HCT116 (cell line): ENCODE measurements around the gene APOL6. TPM values are rescaled to one million over a fixed set of nuclear protein-coding genes. Genes with fewer than 3 reads are reported as not detected.

ENCODE experiments used
- ATAC-seq: fragments of 200-7000 bp; cut with Tn5 transposase; 2 replicates; pipeline ENCODE4 v1.9.1; 2020; ENCODE audit warnings: mild to moderate bottlenecking, moderate library complexity
- BruUV-seq: library from RNA; stranded (reverse); fragments of 400-500 nt; replicated peaks from 2 replicates; lab custom pipeline; 2021; lab: Mats Ljungman, UMichigan
- CTCF ChIA-PET: fragments of 300-600 bp; sonication (Branson Sonifier 250); formaldehyde crosslinking; loops from one replicate; lab custom pipeline; 2021; ENCODE audit warnings: antibody characterized with exemption; lab: Charles Lee
- POLR2A ChIA-PET: fragments of 300-600, 350-600 bp; sonication (Branson Sonifier 250); formaldehyde crosslinking; loops from one replicate; lab custom pipeline; 2021; ENCODE audit warnings: antibody characterized with exemption; lab: Charles Lee
- RAD21 ChIA-PET, 2 experiments: fragments of 300-600 bp; sonication (Branson Sonifier 250); formaldehyde crosslinking; loops; one replicate each; lab custom pipeline; 2023; ENCODE audit warnings: low total read pairs in 2 of 2; ENCODE audit not compliant: uncharacterized antibody in 2 of 2, unreplicated experiment in 2 of 2, low non-redundant PET in 1 of 2; lab: Charles Lee
- DNase-seq: peaks from one replicate; pipeline ENCODE4 v3.0.0-alpha.2; 2010; ENCODE audit warnings: low read depth, low spot score
- H2AFZ ChIP-seq: fragments of 200-600 bp; shearing (Covaris generic), sonication (generic); 2 replicates; pipeline ENCODE4 v1.6.1; 2017; ENCODE audit warnings: low read depth, mixed run types, mixed read lengths, antibody characterized with exemption, low read length; ENCODE audit not compliant: poor library complexity, severe bottlenecking
- H3K27ac ChIP-seq: 2 replicates; pipeline ENCODE4 v1.5.1; 2012; ENCODE audit warnings: low read depth, low read length
- H3K27me3 ChIP-seq: fragments of 200-600 bp; sonication (generic); 2 replicates; pipeline ENCODE4 v1.6.1; 2016; ENCODE audit warnings: mixed run types, low read length, mixed read lengths; ENCODE audit not compliant: insufficient read depth
- H3K36me3 ChIP-seq, 2 experiments: fragments of 200-500 bp in 1 of 2; fragments of 200-600 bp in 1 of 2; sonication (Bioruptor generic) in 1 of 2; sonication (generic) in 1 of 2; 2 replicates each; pipeline versions ENCODE4 v1.5.1 to v1.6.1; 2014 to 2016; ENCODE audit warnings: low read length in 2 of 2, inconsistent platforms in 1 of 2, mixed read lengths in 1 of 2, mixed run types in 1 of 2; ENCODE audit not compliant: insufficient read depth in 2 of 2, control insufficient read depth in 1 of 2
- H3K4me1 ChIP-seq, 2 experiments: fragments of 200-600 bp in 1 of 2; sonication (generic) in 1 of 2; 2 replicates each; pipeline versions ENCODE4 v1.5.1 to v1.6.1; 2012 to 2017; ENCODE audit warnings: low read length in 2 of 2, inconsistent platforms in 1 of 2, mild to moderate bottlenecking in 1 of 2, mixed read lengths in 1 of 2, mixed run types in 1 of 2, moderate library complexity in 1 of 2; ENCODE audit not compliant: insufficient read depth in 2 of 2, control insufficient read depth in 1 of 2
- H3K4me2 ChIP-seq: fragments of 200-600 bp; sonication (generic); 2 replicates; pipeline ENCODE4 v1.6.1; 2017; ENCODE audit warnings: mixed run types, low read length, mixed read lengths
- H3K4me3 ChIP-seq, 2 experiments: fragments of 200-600 bp in 1 of 2; sonication (generic) in 1 of 2; replicated peaks in 1 of 2; 2 replicates each; pipeline ENCODE4 v1.5.1; 2011 to 2016; ENCODE audit warnings: low read length in 2 of 2, control low read depth in 1 of 2, low read depth in 1 of 2, mild to moderate bottlenecking in 1 of 2, mixed read lengths in 1 of 2, mixed run types in 1 of 2
- H3K79me2 ChIP-seq: fragments of 200-600 bp; sonication (generic); 2 replicates; pipeline ENCODE4 v1.6.1; 2017; ENCODE audit warnings: mild to moderate bottlenecking, mixed run types, low read length, moderate library complexity, mixed read lengths; ENCODE audit not compliant: insufficient read depth
- H3K9ac ChIP-seq: fragments of 200-600 bp; sonication (generic); 2 replicates; pipeline ENCODE4 v1.6.1; 2016; ENCODE audit warnings: low read length, mixed read lengths
- H3K9me2 ChIP-seq: fragments of 200-600 bp; sonication (generic), shearing (Covaris generic); 2 replicates; pipeline ENCODE4 v1.6.1; 2017; ENCODE audit warnings: mixed run types, mild to moderate bottlenecking, moderate library complexity; ENCODE audit not compliant: insufficient read depth
- H3K9me3 ChIP-seq, 2 experiments: fragments of 200-500 bp in 1 of 2; fragments of 200-600 bp in 1 of 2; sonication (Bioruptor generic) in 1 of 2; sonication (generic) in 1 of 2; 2 replicates each; pipeline ENCODE4 v1.6.1; 2014 to 2017; ENCODE audit warnings: low read length in 2 of 2, mixed read lengths in 2 of 2, inconsistent platforms in 1 of 2, low read depth in 1 of 2, mild to moderate bottlenecking in 1 of 2, mixed run types in 1 of 2, moderate library complexity in 1 of 2; ENCODE audit not compliant: control insufficient read depth in 1 of 2, insufficient read depth in 1 of 2
- H4K20me1 ChIP-seq: fragments of 200-600 bp; sonication (generic), shearing (Covaris generic); 2 replicates; pipeline ENCODE4 v1.6.1; 2017; ENCODE audit warnings: mixed run types, mild to moderate bottlenecking, moderate library complexity; ENCODE audit not compliant: insufficient read depth
- CBX3 ChIP-seq: IDR thresholded peaks from 2 replicates; pipeline ENCODE4 v1.6.1; 2012; ENCODE audit warnings: low read depth
- CEBPB ChIP-seq: IDR thresholded peaks from 2 replicates; pipeline ENCODE4 v1.6.1; 2012; ENCODE audit warnings: low read depth
- EGR1 ChIP-seq: IDR thresholded peaks from 2 replicates; pipeline ENCODE4 v1.6.1; 2012; ENCODE audit warnings: low read depth
- ELF1 ChIP-seq: IDR thresholded peaks from 2 replicates; pipeline ENCODE4 v1.6.1; 2012; ENCODE audit warnings: low read depth, borderline replicate concordance
- EZH2 ChIP-seq: fragments of 200-600 bp; sonication (generic); IDR thresholded peaks from 2 replicates; pipeline ENCODE4 v1.6.1; 2017; ENCODE audit warnings: antibody characterized with exemption, mixed run types
- EZH2phosphoT487 ChIP-seq: fragments of 200-600 bp; IDR thresholded peaks from 2 replicates; pipeline ENCODE4 v1.6.1; 2018; ENCODE audit warnings: antibody characterized with exemption, borderline replicate concordance
- FOSL1 ChIP-seq: IDR thresholded peaks from 2 replicates; pipeline ENCODE4 v1.6.1; 2012; ENCODE audit warnings: low read depth
- POLR2A ChIP-seq: IDR thresholded peaks from 2 replicates; pipeline ENCODE4 v1.7.0; 2011; ENCODE audit warnings: borderline replicate concordance; ENCODE audit not compliant: insufficient read depth, insufficient read length; ENCODE audit errors: extremely low read depth
- SP1 ChIP-seq: IDR thresholded peaks from 2 replicates; pipeline ENCODE4 v1.6.1; 2012; ENCODE audit warnings: low read depth
- intact Hi-C: fragments of 100-400 bp; cut with micrococcal nuclease; formaldehyde crosslinking; loops from 2 replicates; pipeline ENCODE4 v1.10.0; 2022
- total RNA-seq: library from RNA; stranded (reverse); gene quantifications from one replicate; pipeline ENCODE4 v1.2.1, GENCODE V29; 2021; ENCODE audit not compliant: unreplicated experiment
- TF ChIP-seq, protein P1 (sequence below), 3 experiments: fragments of 200-600 bp in 1 of 3; sonication (generic) in 1 of 3; IDR thresholded peaks in 2 of 3; conservative IDR thresholded peaks in 1 of 3; 2 replicates each; pipeline ENCODE4 v1.5.1; 2012 to 2017; ENCODE audit warnings: low read depth in 2 of 3, low read length in 2 of 3, antibody characterized with exemption in 1 of 3, borderline replicate concordance in 1 of 3, control low read depth in 1 of 3, mild to moderate bottlenecking in 1 of 3, mixed read lengths in 1 of 3, mixed run types in 1 of 3, moderate library complexity in 1 of 3; ENCODE audit not compliant: insufficient read depth in 1 of 3
- TF ChIP-seq, protein P2 (sequence below): IDR thresholded peaks from 2 replicates; pipeline ENCODE4 v1.6.1; 2011; ENCODE audit warnings: mild to moderate bottlenecking, low read length, moderate library complexity; ENCODE audit not compliant: insufficient replicate concordance; ENCODE audit errors: extremely low read depth

The APOL6 gene
- total RNA-seq, 1 experiment from 2014 or later = 0.84 TPM

DNA sequence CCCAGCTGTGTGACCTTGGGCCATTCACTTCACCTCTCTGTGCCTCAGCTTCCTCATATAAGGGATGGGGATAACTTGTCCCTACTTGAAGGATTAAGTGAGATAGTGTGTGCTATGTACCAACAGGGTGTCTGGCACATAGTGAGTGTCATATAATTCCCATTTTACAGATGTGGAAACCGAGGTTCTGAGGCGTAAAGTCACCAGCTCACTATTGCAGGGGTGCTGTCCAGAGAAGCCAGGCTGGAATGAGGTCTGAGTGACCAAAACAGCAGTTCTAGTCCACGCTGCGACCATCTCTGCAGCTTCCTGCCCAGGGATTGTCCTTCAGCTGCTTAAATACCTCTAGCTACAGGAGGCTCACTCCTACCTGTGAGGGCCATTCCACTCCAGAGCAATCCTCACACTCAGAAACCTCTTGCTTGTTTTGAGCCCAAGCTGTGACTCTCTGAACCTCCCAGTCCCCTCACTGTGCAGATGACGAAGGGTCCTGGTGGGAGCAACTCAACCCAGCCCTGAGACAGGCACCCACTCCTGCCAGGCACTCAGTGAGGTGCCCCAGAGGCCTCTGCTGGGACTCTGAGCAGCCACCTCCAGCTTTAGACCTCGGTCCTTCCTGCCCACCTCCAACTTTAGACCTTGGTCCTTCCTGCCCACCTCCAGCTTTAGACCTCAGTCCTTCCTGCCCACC is 36.9 kb upstream of the APOL6 start (continued):
- TF ChIP-seq, protein P1, sequence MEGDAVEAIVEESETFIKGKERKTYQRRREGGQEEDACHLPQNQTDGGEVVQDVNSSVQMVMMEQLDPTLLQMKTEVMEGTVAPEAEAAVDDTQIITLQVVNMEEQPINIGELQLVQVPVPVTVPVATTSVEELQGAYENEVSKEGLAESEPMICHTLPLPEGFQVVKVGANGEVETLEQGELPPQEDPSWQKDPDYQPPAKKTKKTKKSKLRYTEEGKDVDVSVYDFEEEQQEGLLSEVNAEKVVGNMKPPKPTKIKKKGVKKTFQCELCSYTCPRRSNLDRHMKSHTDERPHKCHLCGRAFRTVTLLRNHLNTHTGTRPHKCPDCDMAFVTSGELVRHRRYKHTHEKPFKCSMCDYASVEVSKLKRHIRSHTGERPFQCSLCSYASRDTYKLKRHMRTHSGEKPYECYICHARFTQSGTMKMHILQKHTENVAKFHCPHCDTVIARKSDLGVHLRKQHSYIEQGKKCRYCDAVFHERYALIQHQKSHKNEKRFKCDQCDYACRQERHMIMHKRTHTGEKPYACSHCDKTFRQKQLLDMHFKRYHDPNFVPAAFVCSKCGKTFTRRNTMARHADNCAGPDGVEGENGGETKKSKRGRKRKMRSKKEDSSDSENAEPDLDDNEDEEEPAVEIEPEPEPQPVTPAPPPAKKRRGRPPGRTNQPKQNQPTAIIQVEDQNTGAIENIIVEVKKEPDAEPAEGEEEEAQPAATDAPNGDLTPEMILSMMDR (IDR thresholded peaks at IDR 0.05 in 2 of 3, conservative IDR thresholded peaks at IDR 0.05 in 1 of 3; ENCODE audit: borderline replicate concordance in 1 of 3, insufficient read depth in 1 of 3, low read depth in 2 of 3, low read length in 2 of 3) = no peak
- TF ChIP-seq CEBPB = no peak
- TF ChIP-seq ELF1 = no peak
- TF ChIP-seq EZH2 = no peak
- no peak for TF ChIP-seq EGR1

DNA sequence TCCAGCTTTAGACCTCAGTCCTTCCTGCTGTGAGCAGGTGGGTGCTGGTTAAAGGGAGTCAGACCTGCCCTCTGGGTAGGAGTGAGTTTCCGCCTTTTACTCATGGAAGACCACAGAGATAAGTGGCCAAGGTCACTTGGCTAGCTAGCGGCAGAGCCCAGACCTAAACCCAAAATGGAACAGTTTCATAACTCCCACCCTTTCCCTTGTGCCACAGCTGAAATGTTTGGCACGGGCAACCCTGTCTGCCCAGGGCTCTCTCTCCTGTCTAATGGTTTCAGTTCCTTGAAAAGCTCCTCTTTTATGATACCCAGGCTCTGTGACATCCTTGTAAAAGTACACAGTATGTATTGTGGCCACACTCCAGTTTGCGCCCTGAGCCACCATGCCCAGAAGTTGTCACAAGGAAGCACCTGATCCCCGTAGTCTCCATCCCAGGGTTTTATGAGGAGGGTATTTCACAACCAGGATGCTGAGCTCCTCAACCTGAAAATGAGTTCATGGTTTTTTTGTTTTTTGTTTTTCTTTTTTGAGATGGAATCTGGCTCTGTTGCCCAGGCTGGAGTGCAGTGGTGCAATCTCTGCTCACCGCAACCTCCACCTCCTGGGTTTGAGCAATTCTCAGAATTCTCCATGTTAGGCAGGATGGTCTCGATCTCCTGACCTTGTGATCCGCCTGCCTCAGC is 36.2 kb upstream of the APOL6 start:
- TF ChIP-seq, protein P2, sequence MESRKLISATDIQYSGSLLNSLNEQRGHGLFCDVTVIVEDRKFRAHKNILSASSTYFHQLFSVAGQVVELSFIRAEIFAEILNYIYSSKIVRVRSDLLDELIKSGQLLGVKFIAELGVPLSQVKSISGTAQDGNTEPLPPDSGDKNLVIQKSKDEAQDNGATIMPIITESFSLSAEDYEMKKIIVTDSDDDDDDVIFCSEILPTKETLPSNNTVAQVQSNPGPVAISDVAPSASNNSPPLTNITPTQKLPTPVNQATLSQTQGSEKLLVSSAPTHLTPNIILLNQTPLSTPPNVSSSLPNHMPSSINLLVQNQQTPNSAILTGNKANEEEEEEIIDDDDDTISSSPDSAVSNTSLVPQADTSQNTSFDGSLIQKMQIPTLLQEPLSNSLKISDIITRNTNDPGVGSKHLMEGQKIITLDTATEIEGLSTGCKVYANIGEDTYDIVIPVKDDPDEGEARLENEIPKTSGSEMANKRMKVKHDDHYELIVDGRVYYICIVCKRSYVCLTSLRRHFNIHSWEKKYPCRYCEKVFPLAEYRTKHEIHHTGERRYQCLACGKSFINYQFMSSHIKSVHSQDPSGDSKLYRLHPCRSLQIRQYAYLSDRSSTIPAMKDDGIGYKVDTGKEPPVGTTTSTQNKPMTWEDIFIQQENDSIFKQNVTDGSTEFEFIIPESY = no peak
- no peak for TF ChIP-seq SP1
- no peak for TF ChIP-seq FOSL1
- TF ChIP-seq CBX3 = no peak
- TF ChIP-seq ELF1 = no peak
- no peak for TF ChIP-seq EZH2phosphoT487
- no peak for TF ChIP-seq POLR2A
- no TSS peak for BruUV-seq
- DNase-seq (no peak), ATAC-seq (no peak)
- ChIA-PET RAD21 (no interaction called here), POLR2A (no interaction called here), CTCF (no interaction called here)
- Histone ChIP-seq H3K9me3 (no peaks in the 10 kb centered on the region), H4K20me1 (no peaks in the 10 kb centered on the region), H3K27ac (no peak overlapping the region), H3K4me1 (no peaks in the 10 kb centered on the region), H3K79me2 (no peaks in the 10 kb centered on the region), H3K4me2 (no peak overlapping the region), H3K9ac (no peak overlapping the region), H3K36me3 (no peaks in the 10 kb centered on the region), H3K9me2 (no peaks in the 10 kb centered on the region), H3K27me3 (no peaks in the 10 kb centered on the region), H2AFZ (no peak overlapping the region), H3K4me3 (no peak overlapping the region)
- intact Hi-C loops = no loop called here
